HG03457 (cell line): ENCODE measurements around the gene HOXC6.
"Not testable (repeated sequence)": the region's sequence is repeated elsewhere in the genome, so short reads cannot be mapped to it uniquely, and the experiment has no call there.

ENCODE experiments used
- ATAC-seq: cut with Tn5 transposase; IDR thresholded peaks from one replicate; pipeline ENCODE4 v1.9.1; 2021; ENCODE audit warnings: moderate number of reproducible peaks; ENCODE audit not compliant: unreplicated experiment

HOXC6 gene

DNA sequence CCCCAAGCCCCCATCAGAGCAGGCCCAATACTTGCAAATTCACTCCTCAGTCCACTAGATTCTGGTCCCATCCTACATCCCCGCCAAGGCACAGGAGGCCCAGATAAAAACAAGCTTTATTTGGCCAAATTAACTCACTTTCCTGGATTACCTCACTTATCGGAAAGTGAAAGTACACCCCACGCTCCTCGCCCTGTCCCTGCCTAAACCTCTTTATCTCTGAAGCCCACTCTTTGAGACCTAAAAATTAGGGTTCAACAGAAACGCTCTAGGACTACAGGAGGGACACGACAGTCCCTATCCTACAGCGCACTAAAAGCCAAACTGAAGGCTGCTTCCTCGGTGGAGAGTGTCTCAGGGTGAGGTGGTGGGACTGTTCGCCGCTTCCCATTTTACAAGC is 49.6 kb downstream of the HOXC6 start:
- not testable (repeated sequence) for ATAC-seq

DNA sequence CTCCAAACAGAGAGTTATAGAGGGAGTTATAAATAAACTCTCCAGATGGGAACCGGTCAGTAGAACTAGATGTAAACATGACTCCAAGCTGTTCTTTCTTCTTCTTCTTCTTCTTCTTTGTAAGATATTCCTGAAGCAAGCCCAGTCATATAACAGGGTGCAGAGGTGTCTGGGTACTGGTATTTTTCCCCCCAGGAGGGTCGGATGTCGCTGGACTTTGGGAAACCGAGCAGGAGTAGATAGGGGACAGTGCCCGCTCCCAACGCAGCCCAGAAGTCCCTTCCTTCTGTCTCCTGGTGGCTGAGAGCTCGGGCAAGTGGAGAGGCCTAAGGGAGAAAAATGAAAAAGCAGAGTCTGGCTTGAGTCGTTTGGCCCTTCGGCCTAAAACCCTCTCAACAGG is 50.9 kb downstream of the HOXC6 start:
- not testable (repeated sequence) for ATAC-seq
